Adrenal gland (tissue), 12 donors: ENCODE measurements around the gene TPGS1. TPM values are rescaled to one million over a fixed set of nuclear protein-coding genes. Genes with fewer than 3 reads are reported as not detected.

Source experiments
- DNase-seq, 7 donors: peaks; one replicate each; pipeline ENCODE4 v3.0.0-alpha.2; 2019 to 2020
- H3K27ac ChIP-seq, 5 donors: fragments of 200-600 bp; sonication (generic) in 4 of 5; 1 replicate in 3 of 5; 2 replicates in 2 of 5; pipeline versions ENCODE4 v1.5.1 to v1.8.0; 2016 to 2020; ENCODE audit warnings: mild to moderate bottlenecking in 1 of 5
- H3K27me3 ChIP-seq: fragments of 200-600 bp; 2 replicates; pipeline ENCODE4 v1.8.0; 2021
- H3K36me3 ChIP-seq, 2 donors: fragments of 200-600 bp; replicated peaks in 1 of 2; 1 replicate in 1 of 2; 2 replicates in 1 of 2; pipeline versions ENCODE4 v1.5.1 to v1.8.0; 2018 to 2022
- H3K4me1 ChIP-seq, 2 donors: fragments of 200-600 bp; replicated peaks in 1 of 2; 1 replicate in 1 of 2; 2 replicates in 1 of 2; pipeline versions ENCODE4 v1.5.1 to v1.8.0; 2018 to 2021
- H3K4me3 ChIP-seq, 4 donors: fragments of 200-600 bp; sonication (generic) in 3 of 4; one replicate each; pipeline ENCODE4 v1.5.1; 2016 to 2018
- H3K9me3 ChIP-seq, 3 donors: fragments of 200-600 bp; sonication (generic) in 1 of 3; replicated peaks in 1 of 3; 1 replicate in 2 of 3; 2 replicates in 1 of 3; pipeline versions ENCODE4 v1.5.1 to v1.8.0; 2016 to 2021
- CTCF ChIP-seq, 6 experiments: fragments of 450-650 bp in 4 of 6; fragments of 200-600 bp in 2 of 6; sonication (generic) in 1 of 6; IDR thresholded peaks; 1 replicate in 5 of 6; 2 replicates in 1 of 6; pipeline versions ENCODE4 v1.5.1 to v1.8.0; 2016 to 2021; ENCODE audit warnings: antibody characterized with exemption in 6 of 6, mild to moderate bottlenecking in 2 of 6, moderate library complexity in 1 of 6
- POLR2A ChIP-seq, 2 donors: fragments of 450-650 bp; IDR thresholded peaks; one replicate each; pipeline ENCODE4 v1.6.1; 2017; ENCODE audit warnings: antibody characterized with exemption in 2 of 2, mild to moderate bottlenecking in 2 of 2, moderate library complexity in 1 of 2
- WGBS, 4 donors: extraction: QIAGEN DNeasy Blood & Tissue Kit in 2 of 4; methylation state at CpG; one replicate each; pipeline versions ENCODE4 v1.1.5 to v1.1.7; 2013 to 2017; 5-methylcytosine and 5-hydroxymethylcytosine counted together
- intact Hi-C, 2 donors: fragments of 100-400 bp; cut with DNase I; formaldehyde crosslinking; loops; one replicate each; pipeline versions ENCODE4 v1.14.1 to v1.15.0; 2022 to 2023
- polyA plus RNA-seq, 3 donors: library from polyadenylated mRNA; stranded (reverse); fragments of 200-250 nt in 2 of 3; fragments of 350-450 nt in 1 of 3; fragmentation: Illumina TruSeq in 1 of 3; extraction: RNeasy Lipid Tissue Mini Kit (QIAGEN cat#74804) in 1 of 3; gene quantifications; one replicate each; pipeline ENCODE4 v1.2.3, GENCODE V29; 2013 to 2014
- total RNA-seq, 9 donors: library from RNA; depleted of rRNA in 4 of 9; stranded (reverse); fragments of >200 nt in 4 of 9; fragments of 120-200 nt in 1 of 9; fragmentation: NEBNext Ultra II Directional in 1 of 9; extraction: Animal tissue kit (Norgen Biotek cat#: 25700) in 1 of 9; gene quantifications; one replicate each; pipeline versions ENCODE4 v1.1.0 to v1.2.4, GENCODE V29; 2013 to 2023
- donor health status: healthy with polysubstance abuse.
- donor health status: Bipolar disorder and iron deficiency.
- donor health status: DM: yes; HTN: yes; CAD: no.
- donor health status: DM: no; HTN: no; CAD: no.
- donor health status: DM: no; HTN: no; CAD: no.
- donor health status: DM: yes; HTN: yes; CAD: no.

TPGS1 gene
- total and polyA plus RNA-seq, 12 donors: 0.07 to 123 (median 36.7) TPM

DNA sequence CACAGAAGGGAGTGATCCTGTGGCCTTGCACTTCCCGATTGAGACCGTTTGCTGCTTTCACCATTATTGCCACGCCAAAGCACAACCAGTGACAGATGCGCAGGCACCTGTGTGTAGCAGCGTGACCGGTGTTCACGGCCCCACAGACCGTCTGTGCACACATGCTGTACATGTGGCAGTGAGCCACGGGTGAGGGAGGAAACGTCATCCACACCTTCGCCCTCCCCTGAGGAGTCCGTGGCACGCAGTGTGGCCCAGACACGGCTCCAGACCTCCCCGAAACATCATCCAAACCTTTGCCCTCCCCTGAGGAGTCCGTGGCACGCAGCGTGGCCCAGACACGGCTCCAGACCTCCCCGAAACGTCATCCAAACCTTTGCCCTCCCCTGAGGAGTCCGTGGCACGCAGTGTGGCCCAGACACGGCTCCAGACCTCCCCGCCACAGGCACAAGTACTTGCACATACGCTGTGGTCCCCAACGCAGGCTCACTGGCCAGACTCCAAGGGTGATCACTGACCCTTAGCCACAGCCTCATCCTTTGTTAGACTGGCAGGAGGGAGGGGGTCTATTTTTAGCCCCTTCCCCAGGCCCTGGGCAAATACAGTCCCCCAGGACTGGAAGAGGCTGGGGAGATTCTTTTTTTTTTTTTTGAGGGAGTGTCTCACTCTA is 38.6 kb upstream of the TPGS1 start:
- Histone ChIP-seq H3K27me3 (no peaks in the 10 kb centered on the region), H3K36me3 (no peaks in the 10 kb centered on the region), H3K4me1 (no peaks in the 10 kb centered on the region), H3K27ac (no peak overlapping the region), H3K9me3 (no peaks in the 10 kb centered on the region), H3K4me3 (no peak overlapping the region)
- 71 to 74% (median 73%) methylated on average over 6 to 27 of the region's 27 CpGs for WGBS, 4 donors
- TF ChIP-seq POLR2A (IDR thresholded peaks at IDR 0.05): no peak
- no peak for TF ChIP-seq CTCF (IDR thresholded peaks at IDR 0.05)
- DNase-seq: no peak
- intact Hi-C loops: no loop called here

- Histone ChIP-seq H3K4me1 (no peaks in the 10 kb centered on the region), H3K27ac (no peak overlapping the region), H3K9me3 (no peaks in the 10 kb centered on the region), H3K27me3 (no peaks in the 10 kb centered on the region), H3K36me3 (no peaks in the 10 kb centered on the region), H3K4me3 (no peak overlapping the region)
- 70 to 79% (median 75%) methylated on average over 7 of the region's 7 CpGs for WGBS, 4 donors
- DNase-seq: no peak
- TF ChIP-seq POLR2A (IDR thresholded peaks at IDR 0.05) (no peak), CTCF (IDR thresholded peaks at IDR 0.05) (no peak)
- intact Hi-C loops: no loop called here
Observed at GRCh38 chr19:469833-470232, 37.5 kb upstream of the TPGS1 start.

DNA sequence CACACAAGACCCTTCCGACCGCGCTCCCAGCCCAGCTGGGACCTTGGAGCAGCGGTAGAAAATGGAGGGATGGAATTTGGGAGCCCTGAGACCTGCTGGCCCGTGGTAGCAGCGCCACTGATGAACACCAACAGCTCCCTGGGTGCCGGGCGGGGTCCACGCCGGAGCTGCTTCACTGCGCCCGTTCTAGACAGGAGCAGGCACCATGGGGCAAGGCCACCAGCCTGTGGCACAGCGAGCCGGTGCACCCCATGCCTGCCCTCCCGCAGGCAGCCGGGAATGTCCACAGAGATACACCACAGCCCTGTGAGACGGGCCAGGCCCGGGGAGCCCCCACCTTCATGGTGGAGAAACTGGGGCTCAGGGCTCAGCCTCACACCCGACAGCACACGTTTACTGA is 36.6 kb upstream of the TPGS1 start:
- Histone ChIP-seq H3K4me1 (no peaks in the 10 kb centered on the region), H3K27me3 (no peaks in the 10 kb centered on the region), H3K27ac (no peak overlapping the region), H3K36me3 (no peaks in the 10 kb centered on the region), H3K4me3 (no peak overlapping the region), H3K9me3 (no peaks in the 10 kb centered on the region)
- DNase-seq: no peak
- WGBS, 4 donors: 79 to 84% (median 82%) methylated on average over 4 to 20 of the region's 20 CpGs
- intact Hi-C loops: no loop called here
- TF ChIP-seq CTCF (IDR thresholded peaks at IDR 0.05) (no peak), POLR2A (IDR thresholded peaks at IDR 0.05) (no peak)

DNA sequence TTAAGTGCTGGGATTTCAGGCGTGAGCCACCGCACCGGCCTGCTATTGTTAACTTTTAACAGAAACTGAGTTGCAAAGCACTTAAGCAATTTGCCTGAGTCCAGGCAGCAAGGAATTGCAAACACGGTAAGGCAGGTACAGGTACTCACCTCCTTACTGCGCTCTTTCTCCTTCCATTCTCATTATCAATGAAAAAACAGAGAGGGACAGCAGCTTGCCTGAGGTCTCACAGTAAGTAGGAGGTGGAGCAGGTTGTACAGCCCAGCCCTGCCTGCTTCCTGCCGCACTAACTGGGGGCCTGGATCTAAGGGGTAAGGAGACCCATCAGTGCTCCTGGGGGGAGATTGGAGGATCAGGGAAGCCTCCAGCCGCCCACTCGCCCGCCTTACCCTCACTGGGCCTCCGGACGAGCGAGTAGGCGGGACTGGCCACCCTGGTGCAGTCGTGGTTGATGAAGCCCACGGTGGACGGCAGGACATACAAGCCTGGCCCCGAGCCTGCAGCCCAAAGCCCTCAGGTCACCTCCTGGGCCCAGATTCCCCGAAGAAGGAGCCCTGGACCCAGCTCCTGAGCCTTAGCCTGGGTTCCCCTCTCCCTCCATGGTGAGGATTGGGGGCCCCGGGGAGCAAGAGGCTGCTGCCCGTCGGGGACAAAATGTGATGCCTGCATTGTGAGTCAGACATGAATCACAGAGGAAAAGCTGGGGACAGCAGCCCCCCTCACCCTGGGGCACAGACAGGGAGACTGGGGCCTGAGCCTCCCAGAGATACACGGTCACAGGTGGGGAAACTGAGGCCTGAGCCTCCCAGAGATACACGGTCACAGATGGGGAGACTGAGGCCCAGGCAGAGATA is 35.1 kb upstream of the TPGS1 start:
- H3K27me3 ChIP-seq: no peaks in the 10 kb centered on the region
- H3K4me3 ChIP-seq: no peak overlapping the region
- DNase-seq: no peak
- intact Hi-C loops: no loop called here
- WGBS, 4 donors: 74 to 82% (median 77%) methylated on average over 8 to 23 of the region's 23 CpGs
- H3K27ac ChIP-seq: no peak overlapping the region
- TF ChIP-seq CTCF (IDR thresholded peaks at IDR 0.05) (no peak), POLR2A (IDR thresholded peaks at IDR 0.05) (no peak)
- H3K9me3 ChIP-seq: no peaks in the 10 kb centered on the region
- no peaks in the 10 kb centered on the region for H3K36me3 ChIP-seq
- H3K4me1 ChIP-seq: no peaks in the 10 kb centered on the region
